Cardiac fibroblast (primary cell): ENCODE results near the gene PRRG3.

Experiments
- DNase-seq, 2 donors: peaks; one replicate each; pipeline versions ENCODE4 v3.0.0 to v3.0.0-alpha.2; 2010; ENCODE audit warnings: low read depth in 2 of 2
- H3K4me3 ChIP-seq, 2 donors: replicated peaks in 1 of 2; 1 replicate in 1 of 2; 2 replicates in 1 of 2; pipeline ENCODE4 v1.5.1; 2011; ENCODE audit warnings: low read depth in 2 of 2, low read length in 2 of 2, mild to moderate bottlenecking in 2 of 2, moderate library complexity in 1 of 2
- TF ChIP-seq, protein P1 (sequence below): IDR thresholded peaks from one replicate; pipeline ENCODE4 v1.5.1; 2011; ENCODE audit warnings: low read depth, mild to moderate bottlenecking, low read length, inconsistent platforms

Gene PRRG3

DNA sequence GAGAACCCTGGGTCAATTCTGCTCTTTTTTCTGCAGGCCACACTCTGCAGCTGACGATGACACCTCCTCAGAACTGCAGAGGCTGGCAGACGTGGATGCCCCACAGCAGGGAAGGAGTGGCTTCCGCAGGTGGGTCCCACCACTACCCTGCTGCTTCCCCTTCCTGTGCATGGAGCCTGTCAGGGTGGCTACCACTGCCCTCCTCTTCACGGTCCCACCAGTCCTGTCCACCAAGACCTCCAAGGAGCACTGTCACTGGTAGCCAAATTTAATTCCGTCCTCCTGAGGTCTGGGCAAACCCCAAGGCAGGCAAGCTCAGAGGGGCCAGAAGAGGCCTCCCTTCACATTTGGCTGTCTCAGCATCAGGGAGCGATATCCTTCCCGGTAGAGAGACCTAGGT is 43.5 kb downstream of the PRRG3 start:
- no peak for DNase-seq
- TF ChIP-seq, protein P1, sequence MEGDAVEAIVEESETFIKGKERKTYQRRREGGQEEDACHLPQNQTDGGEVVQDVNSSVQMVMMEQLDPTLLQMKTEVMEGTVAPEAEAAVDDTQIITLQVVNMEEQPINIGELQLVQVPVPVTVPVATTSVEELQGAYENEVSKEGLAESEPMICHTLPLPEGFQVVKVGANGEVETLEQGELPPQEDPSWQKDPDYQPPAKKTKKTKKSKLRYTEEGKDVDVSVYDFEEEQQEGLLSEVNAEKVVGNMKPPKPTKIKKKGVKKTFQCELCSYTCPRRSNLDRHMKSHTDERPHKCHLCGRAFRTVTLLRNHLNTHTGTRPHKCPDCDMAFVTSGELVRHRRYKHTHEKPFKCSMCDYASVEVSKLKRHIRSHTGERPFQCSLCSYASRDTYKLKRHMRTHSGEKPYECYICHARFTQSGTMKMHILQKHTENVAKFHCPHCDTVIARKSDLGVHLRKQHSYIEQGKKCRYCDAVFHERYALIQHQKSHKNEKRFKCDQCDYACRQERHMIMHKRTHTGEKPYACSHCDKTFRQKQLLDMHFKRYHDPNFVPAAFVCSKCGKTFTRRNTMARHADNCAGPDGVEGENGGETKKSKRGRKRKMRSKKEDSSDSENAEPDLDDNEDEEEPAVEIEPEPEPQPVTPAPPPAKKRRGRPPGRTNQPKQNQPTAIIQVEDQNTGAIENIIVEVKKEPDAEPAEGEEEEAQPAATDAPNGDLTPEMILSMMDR, result no peak
- no peak overlapping the region for H3K4me3 ChIP-seq

DNA sequence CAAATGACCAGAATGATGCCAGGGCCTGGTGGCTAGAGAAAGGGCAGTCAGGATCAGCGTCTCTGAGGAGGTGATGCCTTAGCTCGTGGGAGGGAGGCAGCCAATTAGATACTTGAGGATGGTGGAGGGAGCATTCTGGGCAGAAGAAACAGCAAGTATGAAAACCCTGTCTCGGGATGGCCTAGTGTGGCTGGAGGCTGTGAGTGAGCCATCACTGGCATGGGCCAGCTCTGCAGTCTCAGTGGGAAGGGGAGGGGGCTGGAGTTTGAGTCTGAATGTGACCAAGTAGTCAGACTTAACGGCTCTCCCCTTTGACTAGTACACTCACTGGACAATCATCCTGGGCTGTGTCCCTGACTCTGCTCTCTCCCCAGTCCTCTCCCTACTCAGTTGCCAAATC is 46.3 kb downstream of the PRRG3 start:
- H3K4me3 ChIP-seq, result no peak overlapping the region
- no peak for DNase-seq
- TF ChIP-seq, protein P1, result no peak

DNA sequence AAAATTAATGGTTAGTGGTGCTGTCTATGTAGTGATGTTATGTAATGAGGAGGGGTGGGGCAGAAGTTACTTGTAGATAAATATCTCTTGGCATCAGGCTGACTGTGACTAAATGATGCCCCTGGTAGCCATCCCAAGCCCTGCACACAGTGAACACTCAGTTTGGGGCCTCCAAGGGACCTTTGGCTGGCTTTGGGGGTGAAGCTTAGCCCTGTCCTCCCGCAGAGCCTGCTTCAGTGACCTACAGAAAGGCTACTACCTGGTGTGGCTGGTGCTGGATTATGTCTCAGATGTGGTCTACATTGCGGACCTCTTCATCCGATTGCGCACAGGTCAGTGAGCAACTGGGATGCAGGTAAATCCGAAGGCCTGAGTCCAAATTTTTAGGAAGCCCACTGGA is 47.1 kb downstream of the PRRG3 start:
- no peak for DNase-seq
- no peak overlapping the region for H3K4me3 ChIP-seq
- TF ChIP-seq, protein P1, result no peak

DNA sequence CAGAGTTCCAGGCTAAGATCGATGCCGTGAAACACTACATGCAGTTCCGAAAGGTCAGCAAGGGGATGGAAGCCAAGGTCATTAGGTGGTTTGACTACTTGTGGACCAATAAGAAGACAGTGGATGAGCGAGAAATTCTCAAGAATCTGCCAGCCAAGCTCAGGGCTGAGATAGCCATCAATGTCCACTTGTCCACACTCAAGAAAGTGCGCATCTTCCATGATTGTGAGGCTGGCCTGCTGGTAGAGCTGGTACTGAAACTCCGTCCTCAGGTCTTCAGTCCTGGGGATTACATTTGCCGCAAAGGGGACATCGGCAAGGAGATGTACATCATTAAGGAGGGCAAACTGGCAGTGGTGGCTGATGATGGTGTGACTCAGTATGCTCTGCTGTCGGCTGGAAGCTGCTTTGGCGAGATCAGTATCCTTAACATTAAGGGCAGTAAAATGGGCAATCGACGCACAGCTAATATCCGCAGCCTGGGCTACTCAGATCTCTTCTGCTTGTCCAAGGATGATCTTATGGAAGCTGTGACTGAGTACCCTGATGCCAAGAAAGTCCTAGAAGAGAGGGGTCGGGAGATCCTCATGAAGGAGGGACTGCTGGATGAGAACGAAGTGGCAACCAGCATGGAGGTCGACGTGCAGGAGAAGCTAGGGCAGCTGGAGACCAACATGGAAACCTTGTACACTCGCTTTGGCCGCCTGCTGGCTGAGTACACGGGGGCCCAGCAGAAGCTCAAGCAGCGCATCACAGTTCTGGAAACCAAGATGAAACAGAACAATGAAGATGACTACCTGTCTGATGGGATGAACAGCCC is 48.6 kb downstream of the PRRG3 start:
- DNase-seq, result no peak
- TF ChIP-seq, protein P1, result no peak

DNA sequence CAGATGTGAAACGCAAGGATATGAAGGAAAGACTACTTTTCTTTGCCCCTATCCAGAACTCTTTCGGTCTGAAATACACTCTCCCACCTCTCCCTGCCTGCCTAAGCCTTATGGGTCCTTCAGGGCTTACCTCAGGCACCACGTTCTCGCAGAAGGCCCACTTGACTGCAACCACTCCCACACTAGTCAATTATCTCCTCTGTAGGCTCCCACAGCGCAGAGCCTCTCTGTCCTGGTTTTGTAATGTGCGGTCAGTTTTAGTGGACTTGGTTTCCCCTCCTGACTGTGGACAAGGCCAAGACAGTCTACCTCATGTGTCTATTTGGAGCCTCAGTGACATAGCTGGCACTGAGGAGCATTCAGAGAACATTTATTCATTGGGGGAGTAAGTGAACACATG is 50.4 kb downstream of the PRRG3 start:
- DNase-seq, result no peak
- TF ChIP-seq, protein P1, result no peak
- H3K4me3 ChIP-seq, result no peak overlapping the region

More for the DNA sequence above, 48.6 kb downstream of the PRRG3 start:
- no peak overlapping the region for H3K4me3 ChIP-seq

DNA sequence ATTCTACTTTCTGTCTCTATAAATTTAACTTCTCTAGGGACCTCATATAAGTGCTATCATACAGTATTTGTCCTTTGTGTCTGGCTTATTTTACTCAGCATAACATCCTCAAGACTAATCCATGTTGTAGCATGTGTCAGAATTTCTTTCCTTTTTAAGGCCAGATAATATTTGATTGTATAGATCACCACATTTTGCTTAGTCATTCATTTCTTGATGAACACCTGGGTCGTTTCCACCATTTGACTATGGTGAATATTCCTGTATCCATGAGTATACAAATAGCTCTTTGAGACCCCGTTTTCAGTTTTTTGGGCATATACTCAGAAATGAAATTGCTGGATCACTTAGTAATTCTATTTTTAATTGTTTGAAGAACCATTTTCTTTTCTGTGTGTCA is 51.2 kb downstream of the PRRG3 start:
- TF ChIP-seq, protein P1, result no peak
- no peak overlapping the region for H3K4me3 ChIP-seq
- no peak for DNase-seq
